ENCODE data around the gene CCDC192.
A peak's percentile ranks its signal among the peaks of the same experiment; 100 is the strongest.

Gene CCDC192

GRCh38 chr5:127838661-127839060 lies 135.5 kb downstream of the CCDC192 start:
- DNase-seq (ENCODE audit: low read depth), result peak; percentile 63
- TF ChIP-seq MYC (IDR thresholded peaks at IDR 0.05; ENCODE audit: low read depth, low read length), result no peak
- TF ChIP-seq POLR2A (IDR thresholded peaks at IDR 0.05; ENCODE audit: extremely low read depth, insufficient read length), result no peak
- TF ChIP-seq CTCF (IDR thresholded peaks at IDR 0.05; ENCODE audit: low read depth, low read length), result no peak
- no peak for TF ChIP-seq MAX (IDR thresholded peaks at IDR 0.05; ENCODE audit: low read depth, low read length)
- no peak overlapping the region for H3K4me3 ChIP-seq (ENCODE audit: low read depth, low read length)

GRCh38 chr5:127839072-127839471 lies 135.9 kb downstream of the CCDC192 start:
- TF ChIP-seq CTCF (IDR thresholded peaks at IDR 0.05; ENCODE audit: low read depth, low read length) (no peak), MAX (IDR thresholded peaks at IDR 0.05; ENCODE audit: low read depth, low read length) (no peak), MYC (IDR thresholded peaks at IDR 0.05; ENCODE audit: low read depth, low read length) (no peak)
- DNase-seq (ENCODE audit: low read depth), result peak; percentile 11
- H3K4me3 ChIP-seq (ENCODE audit: low read depth, low read length), result no peak overlapping the region

GRCh38 chr5:127839496-127840197 lies 136.5 kb downstream of the CCDC192 start:
- H3K4me3 ChIP-seq (ENCODE audit: low read depth, low read length), result no peak overlapping the region
- TF ChIP-seq MAX (IDR thresholded peaks at IDR 0.05; ENCODE audit: low read depth, low read length) (no peak), POLR2A (IDR thresholded peaks at IDR 0.05; ENCODE audit: extremely low read depth, insufficient read length) (no peak), CTCF (IDR thresholded peaks at IDR 0.05; ENCODE audit: low read depth, low read length) (no peak), MYC (IDR thresholded peaks at IDR 0.05; ENCODE audit: low read depth, low read length) (no peak)
- peak; percentile 40 for DNase-seq (ENCODE audit: low read depth)

- no peak for TF ChIP-seq CTCF (IDR thresholded peaks at IDR 0.05; ENCODE audit: low read depth, low read length)
- no peak for TF ChIP-seq MAX (IDR thresholded peaks at IDR 0.05; ENCODE audit: low read depth, low read length)
- TF ChIP-seq MYC (IDR thresholded peaks at IDR 0.05; ENCODE audit: low read depth, low read length), result no peak
- TF ChIP-seq POLR2A (IDR thresholded peaks at IDR 0.05; ENCODE audit: extremely low read depth, insufficient read length), result no peak
- no peak overlapping the region for H3K4me3 ChIP-seq (ENCODE audit: low read depth, low read length)
- DNase-seq (ENCODE audit: low read depth), result peak; percentile 40
These were observed 137.0 kb downstream of the CCDC192 start for GRCh38 chr5:127840198-127840524.

- H3K4me3 ChIP-seq (ENCODE audit: low read depth, low read length), result no peak overlapping the region
- no peak for DNase-seq (ENCODE audit: low read depth)
- TF ChIP-seq MAX (IDR thresholded peaks at IDR 0.05; ENCODE audit: low read depth, low read length), result no peak
These were observed 137.6 kb downstream of the CCDC192 start for GRCh38 chr5:127840809-127841208.

- TF ChIP-seq MAX (IDR thresholded peaks at IDR 0.05; ENCODE audit: low read depth, low read length) (no peak), MYC (IDR thresholded peaks at IDR 0.05; ENCODE audit: low read depth, low read length) (no peak)
- DNase-seq (ENCODE audit: low read depth), result no peak
- H3K4me3 ChIP-seq (ENCODE audit: low read depth, low read length), result no peak overlapping the region
These were observed 141.4 kb downstream of the CCDC192 start for GRCh38 chr5:127844581-127845021.
